ENCODE data around the gene EGLN1.
"Not testable (repeated sequence)": the region's sequence is repeated elsewhere in the genome, so short reads cannot be mapped to it uniquely, and the experiment has no call there.

EGLN1 gene

DNA sequence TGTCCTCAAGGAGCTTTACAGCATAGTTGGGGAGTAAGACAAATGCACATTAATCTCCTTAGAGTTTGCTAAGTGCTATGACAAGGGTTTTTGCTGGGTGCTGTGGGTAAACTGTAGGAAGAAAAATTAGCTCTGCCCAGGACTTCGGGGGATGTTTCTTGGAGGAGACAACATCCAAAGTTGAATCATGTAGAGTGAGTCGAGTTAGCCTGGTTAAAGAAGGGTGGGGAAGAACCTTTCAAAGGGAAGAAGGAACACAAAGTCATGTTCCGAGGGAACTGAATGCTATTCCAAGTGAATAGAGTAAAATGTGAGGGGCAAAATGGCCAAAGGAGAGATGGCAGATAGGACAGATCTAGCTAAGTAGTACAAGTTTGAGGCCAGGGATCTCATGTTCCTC is 66.9 kb downstream of the EGLN1 start:
- in situ Hi-C loops (cut with MboI; ENCODE audit: low pct_unique_long_range_greater_than_20kb, low sequenced_read_pairs, unreplicated experiment), result loop anchor here (10.0 kb wide), 1 partner anchor 250 kb away; no protein-coding TSS in a partner anchor
- TF ChIP-seq, protein P1, sequence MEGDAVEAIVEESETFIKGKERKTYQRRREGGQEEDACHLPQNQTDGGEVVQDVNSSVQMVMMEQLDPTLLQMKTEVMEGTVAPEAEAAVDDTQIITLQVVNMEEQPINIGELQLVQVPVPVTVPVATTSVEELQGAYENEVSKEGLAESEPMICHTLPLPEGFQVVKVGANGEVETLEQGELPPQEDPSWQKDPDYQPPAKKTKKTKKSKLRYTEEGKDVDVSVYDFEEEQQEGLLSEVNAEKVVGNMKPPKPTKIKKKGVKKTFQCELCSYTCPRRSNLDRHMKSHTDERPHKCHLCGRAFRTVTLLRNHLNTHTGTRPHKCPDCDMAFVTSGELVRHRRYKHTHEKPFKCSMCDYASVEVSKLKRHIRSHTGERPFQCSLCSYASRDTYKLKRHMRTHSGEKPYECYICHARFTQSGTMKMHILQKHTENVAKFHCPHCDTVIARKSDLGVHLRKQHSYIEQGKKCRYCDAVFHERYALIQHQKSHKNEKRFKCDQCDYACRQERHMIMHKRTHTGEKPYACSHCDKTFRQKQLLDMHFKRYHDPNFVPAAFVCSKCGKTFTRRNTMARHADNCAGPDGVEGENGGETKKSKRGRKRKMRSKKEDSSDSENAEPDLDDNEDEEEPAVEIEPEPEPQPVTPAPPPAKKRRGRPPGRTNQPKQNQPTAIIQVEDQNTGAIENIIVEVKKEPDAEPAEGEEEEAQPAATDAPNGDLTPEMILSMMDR (IDR thresholded peaks at IDR 0.05; ENCODE audit: extremely low read depth, insufficient read depth, missing control alignments), result no peak

GRCh38 chr1:231354330-231355020 is 67.6 kb downstream of the EGLN1 start:
- no peak for DNase-seq (ENCODE audit: low spot score)
- in situ Hi-C loops (cut with MboI; ENCODE audit: low pct_unique_long_range_greater_than_20kb, low sequenced_read_pairs, unreplicated experiment), result loop anchor here (10.0 kb wide), 1 partner anchor 250 kb away; no protein-coding TSS in a partner anchor
- TF ChIP-seq, protein P1 (IDR thresholded peaks at IDR 0.05; ENCODE audit: extremely low read depth, insufficient read depth, missing control alignments), result no peak

More for the DNA sequence above, 66.9 kb downstream of the EGLN1 start:
- no peak for DNase-seq (ENCODE audit: low spot score)

DNA sequence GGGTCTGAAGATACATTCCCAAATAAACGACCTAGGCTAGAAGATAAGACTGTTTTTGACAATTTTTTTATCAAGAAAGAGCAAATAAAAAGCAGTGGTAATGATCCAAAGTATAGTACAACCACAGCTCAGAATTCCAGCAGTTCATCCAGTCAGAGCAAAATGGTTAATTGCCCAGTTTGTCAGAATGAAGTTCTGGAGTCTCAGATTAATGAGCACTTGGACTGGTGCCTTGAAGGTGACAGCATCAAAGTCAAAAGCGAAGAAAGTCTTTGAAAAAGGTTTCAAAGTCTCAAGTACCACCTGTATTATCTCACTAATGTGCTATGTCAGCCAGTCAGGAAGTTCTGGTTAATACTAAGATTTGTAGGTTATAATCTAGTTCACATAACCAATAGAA is 69.0 kb downstream of the EGLN1 start:
- TF ChIP-seq, protein P1 (IDR thresholded peaks at IDR 0.05; ENCODE audit: extremely low read depth, insufficient read depth, missing control alignments), result no peak
- no peak for DNase-seq (ENCODE audit: low spot score)
- in situ Hi-C loops (cut with MboI; ENCODE audit: low pct_unique_long_range_greater_than_20kb, low sequenced_read_pairs, unreplicated experiment), result loop anchor here (10.0 kb wide), 1 partner anchor 252 kb away; no protein-coding TSS in a partner anchor

DNA sequence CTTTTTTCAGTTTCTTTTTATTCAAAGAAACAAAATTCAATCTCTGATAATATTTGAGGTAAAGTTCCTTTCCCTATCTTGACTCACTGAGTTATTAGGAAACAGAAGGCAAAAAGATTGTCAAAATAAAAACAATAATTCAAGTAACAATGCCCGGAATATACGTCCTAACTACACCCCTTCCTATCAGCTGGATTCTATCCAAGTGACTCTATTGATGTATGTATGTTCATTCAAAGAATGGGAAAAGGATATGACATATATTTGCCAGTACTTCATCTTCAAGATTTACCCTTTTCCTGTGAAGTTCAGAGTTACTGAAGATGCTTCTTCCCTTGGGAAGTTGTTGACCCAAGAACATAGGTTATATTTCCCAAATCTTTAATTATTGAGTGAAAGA is 70.3 kb downstream of the EGLN1 start:
- TF ChIP-seq, protein P1 (IDR thresholded peaks at IDR 0.05; ENCODE audit: extremely low read depth, insufficient read depth, missing control alignments), result no peak
- no peak for DNase-seq (ENCODE audit: low spot score)
- in situ Hi-C loops (cut with MboI; ENCODE audit: low pct_unique_long_range_greater_than_20kb, low sequenced_read_pairs, unreplicated experiment), result loop anchor here (10.0 kb wide), 1 partner anchor 253 kb away; no protein-coding TSS in a partner anchor

- DNase-seq (ENCODE audit: low spot score); in situ Hi-C loops (cut with MboI; ENCODE audit: low pct_unique_long_range_greater_than_20kb, low sequenced_read_pairs, unreplicated experiment): not testable (repeated sequence)
Measured at GRCh38 chr1:231348856-231349255, 73.2 kb downstream of the EGLN1 start.

DNA sequence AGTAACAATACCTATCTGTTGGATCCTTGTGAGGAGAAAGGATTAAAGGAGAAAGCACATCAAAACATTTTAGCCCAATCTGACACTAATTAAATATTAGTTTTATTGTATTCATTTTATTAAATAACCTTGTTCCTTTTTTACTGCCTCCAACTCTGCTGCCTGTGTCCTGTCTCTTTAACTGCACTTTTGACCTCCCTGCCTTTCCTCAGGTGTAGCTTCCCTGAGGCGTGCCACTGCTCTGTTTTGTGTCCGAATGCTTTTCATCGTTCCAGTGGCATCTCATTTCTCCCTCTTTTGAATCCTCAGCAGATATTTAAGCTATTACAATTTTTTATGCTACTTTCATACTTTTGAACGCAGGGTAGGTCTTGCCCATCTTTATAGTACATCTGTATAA is 73.6 kb downstream of the EGLN1 start:
- in situ Hi-C loops (cut with MboI; ENCODE audit: low pct_unique_long_range_greater_than_20kb, low sequenced_read_pairs, unreplicated experiment), result no loop called here
- DNase-seq (ENCODE audit: low spot score), result no peak
- TF ChIP-seq, protein P1 (IDR thresholded peaks at IDR 0.05; ENCODE audit: extremely low read depth, insufficient read depth, missing control alignments), result no peak

- DNase-seq (ENCODE audit: low spot score), result no peak
- TF ChIP-seq, protein P1 (IDR thresholded peaks at IDR 0.05; ENCODE audit: extremely low read depth, insufficient read depth, missing control alignments), result no peak
- in situ Hi-C loops (cut with MboI; ENCODE audit: low pct_unique_long_range_greater_than_20kb, low sequenced_read_pairs, unreplicated experiment), result no loop called here
Measured at GRCh38 chr1:231347961-231348360, 74.1 kb downstream of the EGLN1 start.
